K562 (cell line): ENCODE results near the gene ZNRF1. TPM values are rescaled to one million over a fixed set of nuclear protein-coding genes. Genes with fewer than 3 reads are reported as not detected.

ENCODE experiments used
- ARID1B ChIP-seq: fragments of 450-650 bp; IDR thresholded peaks from 2 replicates; pipeline ENCODE4 v1.6.1; 2016; ENCODE audit warnings: antibody characterized with exemption, mild to moderate bottlenecking, inconsistent platforms
- ARNT ChIP-seq, 2 experiments: fragments of 450-650 bp; IDR thresholded peaks; 2 replicates each; pipeline ENCODE4 v1.6.1; 2016; ENCODE audit warnings: mild to moderate bottlenecking in 1 of 2
- C11orf30 ChIP-seq: fragments of 450-650 bp; IDR thresholded peaks from 2 replicates; pipeline ENCODE4 v1.6.1; 2016; ENCODE audit warnings: low read depth, mild to moderate bottlenecking
- CBFA2T3 ChIP-seq: fragments of 450-650 bp; IDR thresholded peaks from 2 replicates; pipeline ENCODE4 v1.6.1; 2017
- CBX1 ChIP-seq: sonication (generic); IDR thresholded peaks from 2 replicates; pipeline ENCODE4 v1.6.1; 2016; ENCODE audit warnings: antibody characterized with exemption, low read depth, mild to moderate bottlenecking
- CC2D1A ChIP-seq: fragments of 450-650 bp; IDR thresholded peaks from 2 replicates; pipeline ENCODE4 v1.6.1; 2017; ENCODE audit warnings: mild to moderate bottlenecking
- DEAF1 ChIP-seq: fragments of 450-650 bp; formaldehyde crosslinking; IDR thresholded peaks from 2 replicates; pipeline ENCODE4 v1.4.0; 2020; ENCODE audit warnings: mild to moderate bottlenecking, moderate library complexity
- FOXK2 ChIP-seq, 2 experiments: fragments of 450-650 bp; IDR thresholded peaks in 1 of 2; conservative IDR thresholded peaks in 1 of 2; 2 replicates each; pipeline ENCODE4 v1.6.1; 2016; ENCODE audit warnings: low read depth in 2 of 2, mild to moderate bottlenecking in 1 of 2
- JUNB ChIP-seq: fragments of 450-650 bp; formaldehyde crosslinking; conservative IDR thresholded peaks from 2 replicates; pipeline ENCODE4 v1.4.0; 2020; ENCODE audit warnings: mild to moderate bottlenecking
- JUND ChIP-seq, 2 experiments: IDR thresholded peaks; 2 replicates in 1 of 2; 3 replicates in 1 of 2; pipeline ENCODE4 v1.6.1; 2011; ENCODE audit warnings: borderline replicate concordance in 2 of 2, low read depth in 2 of 2, low read length in 2 of 2, improper control_type of control experiment in 1 of 2, missing biosample characterization in 1 of 2, missing genetic modification characterization in 1 of 2, missing genetic modification reagents in 1 of 2
- MTA3 ChIP-seq: fragments of 450-650 bp; formaldehyde crosslinking; IDR thresholded peaks from 2 replicates; pipeline ENCODE4 v1.6.1; 2017; ENCODE audit warnings: mild to moderate bottlenecking, borderline replicate concordance
- NBN ChIP-seq: fragments of 450-650 bp; IDR thresholded peaks from 2 replicates; pipeline ENCODE4 v1.6.1; 2016; ENCODE audit warnings: low read depth, mild to moderate bottlenecking
- NCOR1 ChIP-seq: fragments of 450-650 bp; IDR thresholded peaks from 2 replicates; pipeline ENCODE4 v1.6.1; 2016; ENCODE audit warnings: mild to moderate bottlenecking, moderate library complexity
- POLR2B ChIP-seq: fragments of 450-650 bp; IDR thresholded peaks from 2 replicates; pipeline ENCODE4 v1.6.1; 2018; ENCODE audit warnings: low read depth; ENCODE audit not compliant: partially characterized antibody
- RBM34 ChIP-seq: fragments of 200-400 bp; formaldehyde crosslinking; IDR thresholded peaks from 2 replicates; pipeline ENCODE4 v1.6.1; 2018; ENCODE audit warnings: low read length, borderline replicate concordance; ENCODE audit not compliant: insufficient read depth
- SMARCB1 ChIP-seq: IDR thresholded peaks from 2 replicates; pipeline ENCODE4 v1.6.1; 2011; ENCODE audit warnings: improper control_type of control experiment, low read depth; ENCODE audit not compliant: insufficient read length
- SOX6 ChIP-seq: fragments of 450-650 bp; IDR thresholded peaks from 2 replicates; pipeline ENCODE4 v1.6.1; 2014; ENCODE audit warnings: mild to moderate bottlenecking
- TBP ChIP-seq: optimal IDR thresholded peaks from 2 replicates; pipeline ENCODE3; 2011; ENCODE audit warnings: low read depth, low read length, improper control_type of control experiment
- XRCC3 ChIP-seq: fragments of 450-650 bp; IDR thresholded peaks from 2 replicates; pipeline ENCODE4 v1.6.1; 2017; ENCODE audit warnings: mild to moderate bottlenecking, moderate library complexity
- ZBTB11 ChIP-seq, 3 experiments: fragments of 200-800 bp in 1 of 3; fragments of 250-450 bp in 1 of 3; fragments of 450-650 bp in 1 of 3; sonication (Bioruptor Pico) in 1 of 3; sonication (Bioruptor generic) in 1 of 3; formaldehyde crosslinking in 1 of 3; IDR thresholded peaks; 2 replicates each; pipeline versions ENCODE4 v1.6.1 to v1.8.0; 2016 to 2022; ENCODE audit warnings: mild to moderate bottlenecking in 2 of 3, missing genetic modification characterization in 2 of 3, missing compliant biosample characterization in 1 of 3, moderate library complexity in 1 of 3
- ZNF165 ChIP-seq: fragments of 250-450 bp; sonication (Bioruptor Pico); IDR thresholded peaks from 2 replicates; pipeline ENCODE4 v1.4.0; 2020; ENCODE audit warnings: borderline replicate concordance
- ZNF384 ChIP-seq: IDR thresholded peaks from 2 replicates; pipeline ENCODE4 v1.6.1; 2012; ENCODE audit warnings: low read depth, low read length, improper control_type of control experiment
- ZNF778 ChIP-seq: fragments of 450-650 bp; formaldehyde crosslinking; IDR thresholded peaks from 2 replicates; pipeline ENCODE4 v1.4.0; 2020; ENCODE audit warnings: mild to moderate bottlenecking, moderate library complexity
- polyA plus RNA-seq, 8 experiments: library from polyadenylated mRNA; depleted of rRNA in 4 of 8; stranded (reverse) in 5 of 8; unstranded in 3 of 8; fragments of >200 nt; fragmentation: Nextera tagmentation in 2 of 8; fragmentation: Illumina TruSeq in 1 of 8; extraction: Ambion mirVana in 2 of 8; extraction: Trizol in 1 of 8; gene quantifications; 2 replicates each; pipeline versions ENCODE4 v1.2.1 to v1.2.3, GENCODE V29; 2011 to 2014; ENCODE audit warnings: inconsistent platforms in 1 of 8, missing spikeins in 1 of 8
- total RNA-seq, 7 experiments: library from RNA; depleted of rRNA in 6 of 7; stranded (reverse); fragments of >200 nt in 6 of 7; fragmentation: Illumina TruSeq in 2 of 7; extraction: Trizol in 2 of 7; gene quantifications; 2 replicates each; pipeline versions ENCODE4 v1.2.1 to v1.2.3, GENCODE V29; 2011 to 2021; ENCODE audit warnings: low replicate concordance in 1 of 7
- TF ChIP-seq, protein P1 (sequence below): fragments of 250-450 bp; sonication (Bioruptor Pico); IDR thresholded peaks from 2 replicates; pipeline ENCODE4 v1.5.0; 2021

ZNRF1 gene
- total and polyA plus RNA-seq, 9 of the 15 experiments (the other 6 are each of a cell fraction or from before 2014, with no cell fraction given) = 9.5 to 37.7 (median 20.0) TPM

- TF ChIP-seq ZBTB11 (CRISPR knock-in tag; IDR thresholded peaks at IDR 0.05) (no peak), SMARCB1 (no peak), CBX1 (peak; percentile 94), NBN (no peak), ZNF165 (CRISPR knock-in tag) (no peak), ZNF778 (no peak), CBFA2T3 (peak; percentile 78), ARID1B (peak; percentile 88), XRCC3 (peak; percentile 100), DEAF1 (CRISPR knock-in tag) (no peak), TBP (no peak), MTA3 (peak; percentile 68; the same call in 1 of the 2 replicates), POLR2B (no peak), C11orf30 (peak; percentile 15; the same call in 1 of the 2 replicates), NCOR1 (peak; percentile 65), JUND (IDR thresholded peaks at IDR 0.05; ENCODE audit: borderline replicate concordance, low read depth, low read length) (peak; percentile 44; the same call in 1 of the 2 replicates), JUND (tag; IDR thresholded peaks at IDR 0.05; ENCODE audit: borderline replicate concordance, low read depth, low read length) (peak; percentile 42; the same call in 2 of the 3 replicates), RBM34 (no peak), FOXK2 (conservative IDR thresholded peaks at IDR 0.05 in 1 of 2, IDR thresholded peaks at IDR 0.05 in 1 of 2; ENCODE audit: low read depth in 2 of 2) (no peak), ZNF384 (no peak), JUNB (CRISPR knock-in tag) (no peak), ARNT (IDR thresholded peaks at IDR 0.05) (peak in 1 of 2 experiments; percentile 94; a peak in 2 of 4 replicates), SOX6 (0 out of 2 replicates have a peak, but pooled peaks have one; percentile 8), CC2D1A (peak; percentile 49; the same call in 1 of the 2 replicates)
- TF ChIP-seq, protein P1, sequence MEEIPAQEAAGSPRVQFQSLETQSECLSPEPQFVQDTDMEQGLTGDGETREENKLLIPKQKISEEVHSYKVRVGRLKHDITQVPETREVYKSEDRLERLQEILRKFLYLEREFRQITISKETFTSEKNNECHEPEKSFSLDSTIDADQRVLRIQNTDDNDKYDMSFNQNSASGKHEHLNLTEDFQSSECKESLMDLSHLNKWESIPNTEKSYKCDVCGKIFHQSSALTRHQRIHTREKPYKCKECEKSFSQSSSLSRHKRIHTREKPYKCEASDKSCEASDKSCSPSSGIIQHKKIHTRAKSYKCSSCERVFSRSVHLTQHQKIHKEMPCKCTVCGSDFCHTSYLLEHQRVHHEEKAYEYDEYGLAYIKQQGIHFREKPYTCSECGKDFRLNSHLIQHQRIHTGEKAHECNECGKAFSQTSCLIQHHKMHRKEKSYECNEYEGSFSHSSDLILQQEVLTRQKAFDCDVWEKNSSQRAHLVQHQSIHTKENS (CRISPR knock-in tag) = no peak
Observed at GRCh38 chr16:75121949-75122568, 123.2 kb downstream of the ZNRF1 start (continued).
